K562 (cell line): ENCODE measurements around the gene TBC1D3B.
A peak's percentile ranks its signal among the peaks of the same experiment; 100 is the strongest.

Experiments
- CBFB ChIP-seq: sonication (generic); formaldehyde crosslinking; IDR thresholded peaks from 2 replicates; pipeline ENCODE4 v1.4.0; 2020; ENCODE audit warnings: mild to moderate bottlenecking, missing genetic modification reagents
- CTCF ChIP-seq, 3 experiments: IDR thresholded peaks in 2 of 3; conservative IDR thresholded peaks in 1 of 3; 2 replicates each; pipeline ENCODE4 v1.5.1; 2011 to 2012; ENCODE audit warnings: low read length in 3 of 3, mild to moderate bottlenecking in 3 of 3, control low read depth in 2 of 3, improper control_type of control experiment in 1 of 3, inconsistent platforms in 1 of 3, low read depth in 1 of 3, mixed read lengths in 1 of 3, moderate library complexity in 1 of 3; ENCODE audit not compliant: insufficient read depth in 2 of 3
- NFRKB ChIP-seq: fragments of 450-650 bp; IDR thresholded peaks from 2 replicates; pipeline ENCODE4 v1.6.1; 2016; ENCODE audit warnings: low read depth
- RAD51 ChIP-seq: fragments of 450-650 bp; IDR thresholded peaks from 2 replicates; pipeline ENCODE4 v1.7.1; 2016; ENCODE audit warnings: low read depth, mild to moderate bottlenecking, borderline replicate concordance
- SMARCE1 ChIP-seq: fragments of 450-650 bp; IDR thresholded peaks from 2 replicates; pipeline ENCODE4 v1.7.1; 2016; ENCODE audit warnings: mild to moderate bottlenecking
- TCF3 ChIP-seq: sonication (generic); formaldehyde crosslinking; IDR thresholded peaks from 2 replicates; pipeline ENCODE4 v1.4.0; 2020; ENCODE audit warnings: mild to moderate bottlenecking, missing genetic modification reagents
- ZNF449 ChIP-seq: fragments of 250-450 bp; sonication (Bioruptor Pico); IDR thresholded peaks from 2 replicates; pipeline ENCODE4 v1.8.0; 2022; ENCODE audit warnings: moderate library complexity, mild to moderate bottlenecking, inconsistent platforms
- ZZZ3 ChIP-seq: fragments of 450-650 bp; IDR thresholded peaks from 2 replicates; pipeline ENCODE4 v1.6.1; 2016; ENCODE audit warnings: antibody characterized with exemption, mild to moderate bottlenecking, moderate library complexity

- TF ChIP-seq CBFB (no peak), ZZZ3 (no peak), ZNF449 (CRISPR knock-in tag) (no peak), RAD51 (no peak), SMARCE1 (no peak), CTCF (IDR thresholded peaks at IDR 0.05 in 2 of 3, conservative IDR thresholded peaks at IDR 0.05 in 1 of 3; ENCODE audit: insufficient read depth in 2 of 3, low read depth in 1 of 3, low read length in 3 of 3) (peak in 2 of 3 experiments; percentile 15 to 21; a peak in 1 of 6 replicates), NFRKB (no peak), TCF3 (CRISPR knock-in tag) (no peak)
Measured at GRCh38 chr17:36118477-36119353, 57.7 kb downstream of the TBC1D3B start.
